ENCODE data around the gene UPP1.

DNA sequence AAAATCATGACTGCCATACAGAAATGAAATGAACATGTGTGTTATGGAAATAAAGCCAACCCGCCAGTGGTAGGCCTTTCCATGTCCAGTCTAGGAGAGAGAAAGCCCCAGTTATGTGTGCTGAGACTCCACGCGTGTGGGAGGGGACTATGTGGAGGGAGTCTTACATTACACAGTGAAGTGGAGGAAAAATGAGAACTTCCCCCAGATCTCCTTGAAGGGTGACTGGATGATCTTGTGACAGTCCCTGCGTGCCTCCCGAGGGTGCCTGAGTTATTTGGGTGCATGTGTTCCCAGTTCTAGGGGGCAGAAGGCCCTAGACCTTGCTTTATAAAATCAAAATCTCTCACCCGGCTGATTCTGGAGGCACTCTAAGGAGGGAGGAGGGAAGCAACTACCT is 24.2 kb downstream of the UPP1 start:
- TF ChIP-seq, protein P1, sequence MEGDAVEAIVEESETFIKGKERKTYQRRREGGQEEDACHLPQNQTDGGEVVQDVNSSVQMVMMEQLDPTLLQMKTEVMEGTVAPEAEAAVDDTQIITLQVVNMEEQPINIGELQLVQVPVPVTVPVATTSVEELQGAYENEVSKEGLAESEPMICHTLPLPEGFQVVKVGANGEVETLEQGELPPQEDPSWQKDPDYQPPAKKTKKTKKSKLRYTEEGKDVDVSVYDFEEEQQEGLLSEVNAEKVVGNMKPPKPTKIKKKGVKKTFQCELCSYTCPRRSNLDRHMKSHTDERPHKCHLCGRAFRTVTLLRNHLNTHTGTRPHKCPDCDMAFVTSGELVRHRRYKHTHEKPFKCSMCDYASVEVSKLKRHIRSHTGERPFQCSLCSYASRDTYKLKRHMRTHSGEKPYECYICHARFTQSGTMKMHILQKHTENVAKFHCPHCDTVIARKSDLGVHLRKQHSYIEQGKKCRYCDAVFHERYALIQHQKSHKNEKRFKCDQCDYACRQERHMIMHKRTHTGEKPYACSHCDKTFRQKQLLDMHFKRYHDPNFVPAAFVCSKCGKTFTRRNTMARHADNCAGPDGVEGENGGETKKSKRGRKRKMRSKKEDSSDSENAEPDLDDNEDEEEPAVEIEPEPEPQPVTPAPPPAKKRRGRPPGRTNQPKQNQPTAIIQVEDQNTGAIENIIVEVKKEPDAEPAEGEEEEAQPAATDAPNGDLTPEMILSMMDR (conservative IDR thresholded peaks at IDR 0.05; ENCODE audit: low read depth, low read length): no peak
- no peak for TF ChIP-seq CHD1 (IDR thresholded peaks at IDR 0.05; ENCODE audit: low read depth, low read length)
- TF ChIP-seq POLR2A (IDR thresholded peaks at IDR 0.05; ENCODE audit: low read depth, low read length): no peak
- TF ChIP-seq NFE2L2 (IDR thresholded peaks at IDR 0.05; ENCODE audit: low read depth, low read length): no peak
- no peak for TF ChIP-seq MAZ (IDR thresholded peaks at IDR 0.05; ENCODE audit: borderline replicate concordance, low read depth, low read length)
- no peak for TF ChIP-seq BHLHE40 (IDR thresholded peaks at IDR 0.05; ENCODE audit: low read depth, low read length)
- no peak for TF ChIP-seq CEBPB (IDR thresholded peaks at IDR 0.05; ENCODE audit: low read depth, low read length)
- no peak for TF ChIP-seq MXI1 (IDR thresholded peaks at IDR 0.05; ENCODE audit: borderline replicate concordance, low read depth, low read length)
- TF ChIP-seq SMC3 (IDR thresholded peaks at IDR 0.05; ENCODE audit: low read depth, low read length): no peak
- TF ChIP-seq, protein P2, sequence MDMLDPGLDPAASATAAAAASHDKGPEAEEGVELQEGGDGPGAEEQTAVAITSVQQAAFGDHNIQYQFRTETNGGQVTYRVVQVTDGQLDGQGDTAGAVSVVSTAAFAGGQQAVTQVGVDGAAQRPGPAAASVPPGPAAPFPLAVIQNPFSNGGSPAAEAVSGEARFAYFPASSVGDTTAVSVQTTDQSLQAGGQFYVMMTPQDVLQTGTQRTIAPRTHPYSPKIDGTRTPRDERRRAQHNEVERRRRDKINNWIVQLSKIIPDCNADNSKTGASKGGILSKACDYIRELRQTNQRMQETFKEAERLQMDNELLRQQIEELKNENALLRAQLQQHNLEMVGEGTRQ (IDR thresholded peaks at IDR 0.05; ENCODE audit: low read depth, low read length): no peak
- TF ChIP-seq MAFK (IDR thresholded peaks at IDR 0.05; ENCODE audit: low read depth, low read length): no peak
- TF ChIP-seq RCOR1 (IDR thresholded peaks at IDR 0.05; ENCODE audit: insufficient replicate concordance, low read length): no peak

All from IMR-90 (cell line).